Stimulated activated CD4-positive, alpha-beta T cell treated with anti-CD3 and anti-CD28 coated beads, TNF-alpha, amount 100 ng/mL, for 1 hour (primary cell): ENCODE data around the gene MIX23.

Experiments
- DNase-seq, 3 donors: peaks; one replicate each; pipeline ENCODE4 v3.0.0-alpha.2; 2020; ENCODE audit warnings: low read depth in 3 of 3, low spot score in 1 of 3

Gene MIX23

GRCh38 chr3:122353215-122353614 lies 29.8 kb downstream of the MIX23 start:
- no peak for DNase-seq

- no peak for DNase-seq
These were observed 31.4 kb downstream of the MIX23 start for GRCh38 chr3:122351612-122352011.

GRCh38 chr3:122350814-122351418 lies 32.1 kb downstream of the MIX23 start:
- DNase-seq, result no peak

- DNase-seq, result no peak
These were observed 33.9 kb downstream of the MIX23 start for GRCh38 chr3:122349171-122349570.

GRCh38 chr3:122343654-122344053 lies 39.4 kb downstream of the MIX23 start:
- no peak for DNase-seq

GRCh38 chr3:122342803-122343202 lies 40.2 kb downstream of the MIX23 start:
- DNase-seq, result no peak

- no peak for DNase-seq
These were observed 50.5 kb downstream of the MIX23 start for GRCh38 chr3:122332551-122332950.

- DNase-seq, result no peak
These were observed 51.1 kb downstream of the MIX23 start for GRCh38 chr3:122331886-122332285.

- no peak for DNase-seq
These were observed 57.3 kb downstream of the MIX23 start for GRCh38 chr3:122325769-122326168.

- no peak for DNase-seq
These were observed 58.1 kb downstream of the MIX23 start, which contains the start of gene CSTA for GRCh38 chr3:122324871-122325323. Gene CSTA (plus strand): TSS chr3:122325248. CDS start chr3:122325293, 45 bp downstream.

GRCh38 chr3:122322095-122323075 lies 60.6 kb downstream of the MIX23 start:
- DNase-seq, result no peak

- DNase-seq, result no peak
These were observed 64.4 kb downstream of the MIX23 start for GRCh38 chr3:122318620-122319019.

- DNase-seq, result no peak
These were observed 66.7 kb downstream of the MIX23 start for GRCh38 chr3:122316368-122316767.

- DNase-seq, result no peak
These were observed 67.4 kb downstream of the MIX23 start for GRCh38 chr3:122315619-122316018.

- no peak for DNase-seq
These were observed 68.7 kb downstream of the MIX23 start for GRCh38 chr3:122314228-122314876.

GRCh38 chr3:122313281-122313680 lies 69.8 kb downstream of the MIX23 start:
- DNase-seq, result no peak

GRCh38 chr3:122312826-122313225 lies 70.2 kb downstream of the MIX23 start:
- no peak for DNase-seq

GRCh38 chr3:122310361-122310760 lies 72.7 kb downstream of the MIX23 start:
- no peak for DNase-seq
